ENCODE results near the gene SPX.

The SPX gene

DNA sequence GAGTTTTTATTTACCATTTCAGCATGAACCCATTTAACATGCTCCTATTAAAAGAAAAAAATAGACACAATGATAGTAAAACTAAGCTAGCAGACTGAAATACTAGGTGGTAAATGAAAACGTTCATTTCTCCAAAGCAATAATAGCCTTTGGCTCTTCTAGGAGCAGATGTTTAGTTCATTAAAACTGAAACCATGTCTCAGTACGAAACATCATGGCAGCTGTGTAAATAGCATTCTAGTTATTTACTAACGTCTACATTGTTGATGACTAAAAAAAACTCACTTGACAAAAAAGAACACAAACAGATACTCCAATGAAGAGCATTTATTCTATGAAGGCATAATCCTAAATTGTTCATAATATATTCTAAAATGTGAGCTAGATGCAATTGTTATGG is 42.6 kb upstream of the SPX start:
- ATAC-seq = no peak
- TF ChIP-seq ZC3H10 (CRISPR knock-in tag; IDR thresholded peaks at IDR 0.05) (no peak), TCF4 (CRISPR knock-in tag; IDR thresholded peaks at IDR 0.05; ENCODE audit: borderline replicate concordance) (no peak), ZFP30 (CRISPR knock-in tag; IDR thresholded peaks at IDR 0.05) (no peak), RARB (CRISPR knock-in tag; IDR thresholded peaks at IDR 0.05) (no peak), CSDC2 (CRISPR knock-in tag; IDR thresholded peaks at IDR 0.05) (no peak), TOX (CRISPR knock-in tag; IDR thresholded peaks at IDR 0.05; ENCODE audit: borderline replicate concordance) (no peak), BACH2 (CRISPR knock-in tag; IDR thresholded peaks at IDR 0.05; ENCODE audit: borderline replicate concordance) (no peak), GLIS3 (CRISPR knock-in tag; IDR thresholded peaks at IDR 0.05) (no peak), PPARA (CRISPR knock-in tag; IDR thresholded peaks at IDR 0.05; ENCODE audit: borderline replicate concordance) (no peak), SNAI2 (CRISPR knock-in tag; IDR thresholded peaks at IDR 0.05) (no peak), CREB5 (CRISPR knock-in tag; IDR thresholded peaks at IDR 0.05; ENCODE audit: low read depth) (no peak), ZNF8 (CRISPR knock-in tag; IDR thresholded peaks at IDR 0.05) (no peak), OSR1 (CRISPR knock-in tag; IDR thresholded peaks at IDR 0.05) (no peak), ZFP3 (CRISPR knock-in tag; IDR thresholded peaks at IDR 0.05) (no peak), ESRRG (CRISPR knock-in tag; IDR thresholded peaks at IDR 0.05) (no peak), ARNTL (CRISPR knock-in tag; IDR thresholded peaks at IDR 0.05; ENCODE audit: borderline replicate concordance, low read depth) (no peak), ZNF70 (CRISPR knock-in tag; IDR thresholded peaks at IDR 0.05) (no peak), CSRNP3 (CRISPR knock-in tag; IDR thresholded peaks at IDR 0.05) (no peak), ISL1 (CRISPR knock-in tag; IDR thresholded peaks at IDR 0.05) (no peak)
- TF ChIP-seq, protein P1, sequence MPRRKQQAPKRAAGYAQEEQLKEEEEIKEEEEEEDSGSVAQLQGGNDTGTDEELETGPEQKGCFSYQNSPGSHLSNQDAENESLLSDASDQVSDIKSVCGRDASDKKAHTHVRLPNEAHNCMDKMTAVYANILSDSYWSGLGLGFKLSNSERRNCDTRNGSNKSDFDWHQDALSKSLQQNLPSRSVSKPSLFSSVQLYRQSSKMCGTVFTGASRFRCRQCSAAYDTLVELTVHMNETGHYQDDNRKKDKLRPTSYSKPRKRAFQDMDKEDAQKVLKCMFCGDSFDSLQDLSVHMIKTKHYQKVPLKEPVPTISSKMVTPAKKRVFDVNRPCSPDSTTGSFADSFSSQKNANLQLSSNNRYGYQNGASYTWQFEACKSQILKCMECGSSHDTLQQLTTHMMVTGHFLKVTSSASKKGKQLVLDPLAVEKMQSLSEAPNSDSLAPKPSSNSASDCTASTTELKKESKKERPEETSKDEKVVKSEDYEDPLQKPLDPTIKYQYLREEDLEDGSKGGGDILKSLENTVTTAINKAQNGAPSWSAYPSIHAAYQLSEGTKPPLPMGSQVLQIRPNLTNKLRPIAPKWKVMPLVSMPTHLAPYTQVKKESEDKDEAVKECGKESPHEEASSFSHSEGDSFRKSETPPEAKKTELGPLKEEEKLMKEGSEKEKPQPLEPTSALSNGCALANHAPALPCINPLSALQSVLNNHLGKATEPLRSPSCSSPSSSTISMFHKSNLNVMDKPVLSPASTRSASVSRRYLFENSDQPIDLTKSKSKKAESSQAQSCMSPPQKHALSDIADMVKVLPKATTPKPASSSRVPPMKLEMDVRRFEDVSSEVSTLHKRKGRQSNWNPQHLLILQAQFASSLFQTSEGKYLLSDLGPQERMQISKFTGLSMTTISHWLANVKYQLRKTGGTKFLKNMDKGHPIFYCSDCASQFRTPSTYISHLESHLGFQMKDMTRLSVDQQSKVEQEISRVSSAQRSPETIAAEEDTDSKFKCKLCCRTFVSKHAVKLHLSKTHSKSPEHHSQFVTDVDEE (CRISPR knock-in tag; IDR thresholded peaks at IDR 0.05) = no peak

DNA sequence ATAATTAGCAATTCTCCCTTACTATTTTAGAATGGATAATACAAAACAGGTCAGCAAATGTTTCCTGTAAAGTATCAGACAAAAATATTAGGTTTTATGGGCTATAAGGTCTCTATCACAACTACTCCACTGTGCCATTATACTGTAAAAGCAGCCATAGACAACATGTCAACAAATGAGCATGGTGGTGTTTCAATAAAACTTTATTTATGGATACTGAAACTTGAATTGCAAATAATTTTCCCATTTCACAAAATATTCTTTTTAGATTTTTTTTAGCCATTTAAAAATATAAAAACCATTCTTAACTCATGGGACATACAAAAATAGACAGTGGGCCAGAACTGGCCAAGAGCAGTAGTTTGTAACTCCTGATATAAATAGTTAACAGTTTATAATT is 40.1 kb upstream of the SPX start:
- ATAC-seq = no peak
- TF ChIP-seq CSRNP3 (CRISPR knock-in tag; IDR thresholded peaks at IDR 0.05) (no peak), ZNF8 (CRISPR knock-in tag; IDR thresholded peaks at IDR 0.05) (no peak), ARNTL (CRISPR knock-in tag; IDR thresholded peaks at IDR 0.05; ENCODE audit: borderline replicate concordance, low read depth) (no peak), TOX (CRISPR knock-in tag; IDR thresholded peaks at IDR 0.05; ENCODE audit: borderline replicate concordance) (no peak), ZFP30 (CRISPR knock-in tag; IDR thresholded peaks at IDR 0.05) (no peak)

GRCh38 chr12:21499765-21500164 is 26.3 kb upstream of the SPX start:
- TF ChIP-seq PATZ1 (CRISPR knock-in tag; IDR thresholded peaks at IDR 0.05; ENCODE audit: borderline replicate concordance) (no peak), CREB5 (CRISPR knock-in tag; IDR thresholded peaks at IDR 0.05; ENCODE audit: low read depth) (no peak), ISL1 (CRISPR knock-in tag; IDR thresholded peaks at IDR 0.05) (no peak), ARNTL (CRISPR knock-in tag; IDR thresholded peaks at IDR 0.05; ENCODE audit: borderline replicate concordance, low read depth) (no peak), ESRRG (CRISPR knock-in tag; IDR thresholded peaks at IDR 0.05) (no peak)
- no peak for ATAC-seq

Data from SK-N-SH treated with all-trans-retinoic acid at 6 μM for 48 hours (cell line).